Chondrocyte (in vitro differentiated cells): ENCODE measurements around the gene NAE1. TPM values are rescaled to one million over a fixed set of nuclear protein-coding genes. Genes with fewer than 3 reads are reported as not detected.

Source experiments
- DNase-seq: peaks from one replicate; pipeline ENCODE4 v3.0.0; 2021; ENCODE audit warnings: mixed read lengths, low spot score
- H3K27ac Mint-ChIP-seq: one replicate; pipeline ENCODE4 v1.8.0; 2021; ENCODE audit warnings: mild to moderate bottlenecking, moderate library complexity, mixed read lengths; ENCODE audit not compliant: unreplicated experiment
- H3K27me3 Mint-ChIP-seq: 2 replicates; pipeline ENCODE4 v1.8.0; 2021; ENCODE audit warnings: low read depth, mixed read lengths
- H3K36me3 Mint-ChIP-seq: 2 replicates; pipeline ENCODE4 v1.8.0; 2021; ENCODE audit warnings: low read depth, mixed read lengths
- H3K4me1 Mint-ChIP-seq: 2 replicates; pipeline ENCODE4 v1.8.0; 2021; ENCODE audit warnings: low read depth, mild to moderate bottlenecking, mixed read lengths
- H3K4me3 Mint-ChIP-seq: one replicate; pipeline ENCODE4 v1.8.0; 2021; ENCODE audit warnings: mild to moderate bottlenecking, moderate library complexity, mixed read lengths; ENCODE audit not compliant: unreplicated experiment
- H3K9me3 Mint-ChIP-seq: 2 replicates; pipeline ENCODE4 v1.8.0; 2021; ENCODE audit warnings: low read depth, mixed read lengths
- total RNA-seq: library from RNA; stranded (reverse); gene quantifications from 3 replicates; pipeline ENCODE4 v1.2.1, GENCODE V29; 2021
- TF ChIP-seq, protein P1 (sequence below): fragments of 200-600 bp; sonication (generic); IDR thresholded peaks from 2 replicates; pipeline ENCODE4 v1.5.0; 2021; ENCODE audit warnings: antibody characterized with exemption, mild to moderate bottlenecking, moderate library complexity

The NAE1 gene
- total RNA-seq, 1 donor from 2014 or later = 47.8 TPM

DNA sequence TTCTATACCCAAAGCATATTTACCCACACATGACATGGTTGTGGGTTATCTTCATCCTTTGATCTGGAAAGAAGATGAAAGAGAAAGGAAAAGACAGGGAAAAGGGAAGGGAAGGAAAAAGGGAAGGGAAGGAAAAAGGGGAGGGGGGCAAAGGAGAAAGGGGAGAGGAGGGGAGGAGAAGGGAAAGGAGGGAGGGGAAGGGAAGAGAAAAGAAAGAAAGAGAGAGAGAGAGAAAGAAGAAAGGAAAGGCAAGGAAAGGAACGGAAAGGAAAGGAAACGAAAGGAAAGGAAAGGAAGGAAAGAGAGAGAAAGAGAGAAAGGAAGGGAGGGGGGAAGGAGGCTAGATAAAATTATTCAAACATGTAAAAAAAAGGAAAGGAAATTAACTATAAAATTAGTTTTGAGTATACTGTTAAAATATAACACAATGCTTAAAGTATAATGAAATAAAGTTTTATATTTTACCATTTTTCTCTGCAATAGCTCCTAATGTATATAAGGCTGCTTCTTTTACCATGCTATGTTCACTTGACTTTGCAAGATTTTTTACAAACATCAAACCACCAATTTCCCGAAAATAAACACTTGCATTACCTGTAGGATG is 40.5 kb downstream of the NAE1 start:
- no peak for DNase-seq
- peaks cover 3% of the 10 kb centered on the region for H3K27me3 Mint-ChIP-seq
- no peaks in the 10 kb centered on the region for H3K36me3 Mint-ChIP-seq
- TF ChIP-seq, protein P1, sequence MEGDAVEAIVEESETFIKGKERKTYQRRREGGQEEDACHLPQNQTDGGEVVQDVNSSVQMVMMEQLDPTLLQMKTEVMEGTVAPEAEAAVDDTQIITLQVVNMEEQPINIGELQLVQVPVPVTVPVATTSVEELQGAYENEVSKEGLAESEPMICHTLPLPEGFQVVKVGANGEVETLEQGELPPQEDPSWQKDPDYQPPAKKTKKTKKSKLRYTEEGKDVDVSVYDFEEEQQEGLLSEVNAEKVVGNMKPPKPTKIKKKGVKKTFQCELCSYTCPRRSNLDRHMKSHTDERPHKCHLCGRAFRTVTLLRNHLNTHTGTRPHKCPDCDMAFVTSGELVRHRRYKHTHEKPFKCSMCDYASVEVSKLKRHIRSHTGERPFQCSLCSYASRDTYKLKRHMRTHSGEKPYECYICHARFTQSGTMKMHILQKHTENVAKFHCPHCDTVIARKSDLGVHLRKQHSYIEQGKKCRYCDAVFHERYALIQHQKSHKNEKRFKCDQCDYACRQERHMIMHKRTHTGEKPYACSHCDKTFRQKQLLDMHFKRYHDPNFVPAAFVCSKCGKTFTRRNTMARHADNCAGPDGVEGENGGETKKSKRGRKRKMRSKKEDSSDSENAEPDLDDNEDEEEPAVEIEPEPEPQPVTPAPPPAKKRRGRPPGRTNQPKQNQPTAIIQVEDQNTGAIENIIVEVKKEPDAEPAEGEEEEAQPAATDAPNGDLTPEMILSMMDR = no peak
- no peak overlapping the region for H3K27ac Mint-ChIP-seq
- H3K9me3 Mint-ChIP-seq = peaks cover 3% of the 10 kb centered on the region
- H3K4me1 Mint-ChIP-seq = no peaks in the 10 kb centered on the region
- H3K4me3 Mint-ChIP-seq = no peak overlapping the region

DNA sequence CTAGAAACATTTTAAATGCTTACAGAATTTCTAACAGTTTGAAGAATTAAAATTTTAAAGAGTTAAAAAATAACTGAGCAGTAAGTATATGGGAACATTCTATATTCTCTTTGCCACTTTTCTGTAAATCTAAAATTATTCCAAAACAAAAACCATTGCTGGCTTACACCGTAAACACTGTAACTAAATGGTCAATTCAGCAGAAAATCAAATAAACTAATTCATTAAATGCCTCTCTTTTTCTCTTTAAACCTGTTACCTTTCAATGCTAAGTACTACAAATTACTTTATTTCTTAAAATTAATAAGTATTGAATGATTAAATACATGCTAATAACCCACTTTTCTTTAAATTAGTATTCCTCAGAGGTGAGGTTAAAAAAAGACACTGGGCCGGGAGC is 43.3 kb downstream of the NAE1 start:
- TF ChIP-seq, protein P1 = no peak
- DNase-seq = no peak
- peaks cover 3% of the 10 kb centered on the region for H3K27me3 Mint-ChIP-seq
- H3K27ac Mint-ChIP-seq = no peak overlapping the region
- H3K9me3 Mint-ChIP-seq = peaks cover 3% of the 10 kb centered on the region
- H3K4me3 Mint-ChIP-seq = no peak overlapping the region
- no peaks in the 10 kb centered on the region for H3K4me1 Mint-ChIP-seq
- H3K36me3 Mint-ChIP-seq = no peaks in the 10 kb centered on the region

DNA sequence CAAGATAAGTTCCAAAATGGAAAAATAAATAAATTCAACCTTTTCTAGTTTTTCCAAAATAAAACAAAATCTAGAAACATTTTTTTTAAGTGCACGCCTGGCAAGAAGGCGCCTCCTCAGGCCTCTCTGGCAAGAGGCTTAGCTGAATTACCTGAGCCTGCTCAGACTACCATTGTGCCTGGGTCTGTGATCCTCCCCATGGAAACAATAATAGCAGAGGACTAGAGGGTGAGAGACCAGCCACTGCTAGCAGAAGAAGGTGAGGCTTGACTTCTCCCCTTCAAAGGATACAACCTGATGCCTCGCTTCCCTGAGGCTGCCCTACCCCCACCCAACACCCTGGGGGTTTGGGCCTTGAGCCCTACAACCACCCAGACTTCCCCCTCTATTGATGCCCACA is 44.2 kb downstream of the NAE1 start:
- no peak overlapping the region for H3K27ac Mint-ChIP-seq
- TF ChIP-seq, protein P1 = no peak
- H3K4me3 Mint-ChIP-seq = no peak overlapping the region
- no peaks in the 10 kb centered on the region for H3K4me1 Mint-ChIP-seq
- H3K27me3 Mint-ChIP-seq = peaks cover 3% of the 10 kb centered on the region
- no peak for DNase-seq
- H3K9me3 Mint-ChIP-seq = peaks cover 3% of the 10 kb centered on the region
- no peaks in the 10 kb centered on the region for H3K36me3 Mint-ChIP-seq

DNA sequence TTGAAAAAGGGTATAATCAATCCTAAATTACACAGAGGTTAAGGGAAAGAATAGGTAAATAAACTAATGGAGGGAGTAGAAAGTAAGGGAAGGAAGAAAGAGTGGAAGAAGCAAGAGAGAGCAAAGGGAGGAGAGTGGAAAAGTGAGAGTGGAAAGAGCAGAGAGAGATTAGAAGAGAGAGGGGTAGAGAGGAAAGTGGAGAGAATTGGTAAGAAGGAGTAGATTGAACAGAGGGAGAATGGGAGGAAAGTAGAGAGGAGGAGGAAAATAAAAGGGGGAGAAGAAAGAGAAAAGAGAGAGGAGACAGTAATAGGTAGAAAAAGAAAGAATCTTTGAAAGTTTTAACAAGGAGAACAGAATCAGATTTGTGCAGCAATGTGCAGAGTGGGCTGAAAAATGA is 54.3 kb downstream of the NAE1 start:
- H3K27ac Mint-ChIP-seq = no peak overlapping the region
- DNase-seq = no peak
- no peaks in the 10 kb centered on the region for H3K4me1 Mint-ChIP-seq

DNA sequence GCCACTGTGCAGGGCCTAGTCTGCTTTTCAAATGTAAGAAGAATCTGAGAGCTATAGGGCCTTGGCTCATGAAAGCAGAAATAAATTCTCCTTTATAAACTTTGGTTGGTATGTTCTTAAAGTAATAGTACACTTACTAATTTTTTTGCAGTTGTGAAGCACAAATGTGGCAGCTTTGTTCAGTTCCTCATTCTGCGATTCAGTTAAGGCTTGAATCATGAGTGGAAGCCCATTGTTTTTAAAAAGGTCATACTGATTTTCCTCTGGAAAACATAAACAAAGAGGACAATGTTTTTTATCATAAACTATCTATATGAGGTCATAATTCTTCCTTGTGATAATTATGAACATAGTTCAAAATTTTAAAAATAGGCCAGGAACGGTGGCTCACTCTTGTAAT is 55.8 kb downstream of the NAE1 start:
- TF ChIP-seq, protein P1 = no peak
- Mint-ChIP-seq H3K27ac (no peak overlapping the region), H3K4me3 (no peak overlapping the region), H3K9me3 (peaks cover 6% of the 10 kb centered on the region), H3K36me3 (peaks cover 4% of the 10 kb centered on the region), H3K4me1 (no peaks in the 10 kb centered on the region), H3K27me3 (no peaks in the 10 kb centered on the region)
- no peak for DNase-seq

More for the DNA sequence above, 54.3 kb downstream of the NAE1 start:
- TF ChIP-seq, protein P1 = no peak
- H3K9me3 Mint-ChIP-seq = peaks cover 6% of the 10 kb centered on the region
- H3K36me3 Mint-ChIP-seq = peaks cover 4% of the 10 kb centered on the region
- H3K4me3 Mint-ChIP-seq = no peak overlapping the region
- no peaks in the 10 kb centered on the region for H3K27me3 Mint-ChIP-seq
